Calu3 (cell line): ENCODE results near the gene RUSC2. TPM values are rescaled to one million over a fixed set of nuclear protein-coding genes. Genes with fewer than 3 reads are reported as not detected.
"Not testable (repeated sequence)": the region's sequence is repeated elsewhere in the genome, so short reads cannot be mapped to it uniquely, and the experiment has no call there.

ENCODE experiments used
- BruUV-seq: library from RNA; stranded (reverse); fragments of 400-500 nt; replicated peaks from 2 replicates; lab custom pipeline; 2021; lab: Mats Ljungman, UMichigan
- CTCF ChIA-PET: fragments of 300-600 bp; sonication (Branson Sonifier 250); formaldehyde crosslinking; loops from one replicate; lab custom pipeline; 2022; ENCODE audit warnings: antibody characterized with exemption; lab: Charles Lee
- DNase-seq: peaks from one replicate; pipeline ENCODE4 v3.0.0; 2022
- H3K27ac Mint-ChIP-seq: one replicate; pipeline ENCODE4 v1.8.0; 2022; ENCODE audit warnings: mixed read lengths; ENCODE audit not compliant: unreplicated experiment
- H3K27me3 Mint-ChIP-seq: one replicate; pipeline ENCODE4 v1.8.0; 2022; ENCODE audit warnings: mixed read lengths; ENCODE audit not compliant: unreplicated experiment
- H3K36me3 Mint-ChIP-seq: one replicate; pipeline ENCODE4 v1.8.0; 2022; ENCODE audit warnings: mild to moderate bottlenecking, moderate library complexity, mixed read lengths; ENCODE audit not compliant: insufficient read depth, unreplicated experiment
- H3K4me1 Mint-ChIP-seq: one replicate; pipeline ENCODE4 v1.8.0; 2022; ENCODE audit warnings: mild to moderate bottlenecking, low read depth, mixed read lengths; ENCODE audit not compliant: unreplicated experiment
- H3K4me3 Mint-ChIP-seq: one replicate; pipeline ENCODE4 v1.8.0; 2022; ENCODE audit warnings: mild to moderate bottlenecking, low read depth, moderate library complexity, mixed read lengths; ENCODE audit not compliant: unreplicated experiment
- H3K9me3 Mint-ChIP-seq: one replicate; pipeline ENCODE4 v1.8.0; 2022; ENCODE audit warnings: low read depth, mixed read lengths; ENCODE audit not compliant: unreplicated experiment
- CTCF ChIP-seq: fragments of 200-600 bp; IDR thresholded peaks from one replicate; pipeline ENCODE4 v1.8.0; 2022; ENCODE audit warnings: antibody characterized with exemption; ENCODE audit not compliant: unreplicated experiment
- intact Hi-C: fragments of 100-400 bp; cut with micrococcal nuclease; formaldehyde crosslinking; loops from one replicate; pipeline ENCODE4 v1.10.0; 2022; ENCODE audit not compliant: unreplicated experiment
- total RNA-seq: library from RNA; stranded (reverse); gene quantifications from 2 replicates; pipeline ENCODE4 v1.2.3, GENCODE V29; 2022

RUSC2 gene
- total RNA-seq, 1 experiment from 2014 or later, result 10.5 TPM

GRCh38 chr9:35495984-35496383 lies 6.1 kb downstream of the RUSC2 start:
- H3K4me1 Mint-ChIP-seq, result peaks cover 15% of the 10 kb centered on the region
- CTCF ChIA-PET, result no interaction called here
- peaks cover 2% of the 10 kb centered on the region for H3K36me3 Mint-ChIP-seq
- no peak overlapping the region for H3K27ac Mint-ChIP-seq
- H3K9me3 Mint-ChIP-seq, result peaks cover 3% of the 10 kb centered on the region
- TF ChIP-seq CTCF, result no peak
- no peak for DNase-seq
- intact Hi-C loops, result no loop called here
- H3K4me3 Mint-ChIP-seq, result no peak overlapping the region
- no TSS peak for BruUV-seq
- H3K27me3 Mint-ChIP-seq, result no peaks in the 10 kb centered on the region

GRCh38 chr9:35498245-35498644 lies 8.3 kb downstream of the RUSC2 start:
- H3K4me1 Mint-ChIP-seq, H3K27ac Mint-ChIP-seq: not testable (repeated sequence)

GRCh38 chr9:35499029-35499700 lies 9.3 kb downstream of the RUSC2 start:
- Mint-ChIP-seq H3K27me3 (no peaks in the 10 kb centered on the region), H3K36me3 (no peaks in the 10 kb centered on the region), H3K27ac (no peak overlapping the region), H3K4me3 (no peak overlapping the region), H3K9me3 (peaks cover 3% of the 10 kb centered on the region), H3K4me1 (no peaks in the 10 kb centered on the region)
- intact Hi-C loops, result no loop called here
- CTCF ChIA-PET, result no interaction called here
- BruUV-seq, result no TSS peak
- DNase-seq, result no peak
- TF ChIP-seq CTCF, result no peak

More at GRCh38 chr9:35498245-35498644, 8.3 kb downstream of the RUSC2 start:
- intact Hi-C loops, H3K27me3 Mint-ChIP-seq, H3K36me3 Mint-ChIP-seq, DNase-seq, CTCF ChIA-PET, H3K4me3 Mint-ChIP-seq, BruUV-seq, H3K9me3 Mint-ChIP-seq: not testable (repeated sequence)

- Mint-ChIP-seq H3K27ac (no peak overlapping the region), H3K9me3 (peaks cover 3% of the 10 kb centered on the region), H3K27me3 (no peaks in the 10 kb centered on the region), H3K4me3 (no peak overlapping the region), H3K4me1 (no peaks in the 10 kb centered on the region), H3K36me3 (no peaks in the 10 kb centered on the region)
- DNase-seq, result no peak
- BruUV-seq, result no TSS peak
- intact Hi-C loops, result no loop called here
- CTCF ChIA-PET, result no interaction called here
- TF ChIP-seq CTCF, result no peak
Observed at GRCh38 chr9:35499701-35500030, 9.8 kb downstream of the RUSC2 start.

GRCh38 chr9:35500130-35500748 lies 10.3 kb downstream of the RUSC2 start:
- CTCF ChIA-PET, result no interaction called here
- Mint-ChIP-seq H3K9me3 (peaks cover 3% of the 10 kb centered on the region), H3K27me3 (no peaks in the 10 kb centered on the region), H3K27ac (no peak overlapping the region), H3K4me3 (no peak overlapping the region), H3K4me1 (no peaks in the 10 kb centered on the region), H3K36me3 (no peaks in the 10 kb centered on the region)
- no peak for TF ChIP-seq CTCF
- intact Hi-C loops, result no loop called here
- DNase-seq, result no peak
- BruUV-seq, result no TSS peak
